GM12878 (cell line): Measurements from ENCODE around the gene NADSYN1. TPM values are rescaled to one million over a fixed set of nuclear protein-coding genes. Genes with fewer than 3 reads are reported as not detected.

Experiments
- BHLHE40 ChIP-seq, 2 experiments: fragments of 450-650 bp in 1 of 2; IDR thresholded peaks; 2 replicates each; pipeline ENCODE4 v1.6.1; 2011 to 2017; ENCODE audit warnings: low read depth in 2 of 2, borderline replicate concordance in 1 of 2, improper control_type of control experiment in 1 of 2, low read length in 1 of 2, mild to moderate bottlenecking in 1 of 2
- CHD1 ChIP-seq: IDR thresholded peaks from 2 replicates; pipeline ENCODE4 v1.6.1; 2012; ENCODE audit warnings: low read depth, low read length, improper control_type of control experiment
- HDGF ChIP-seq: fragments of 450-650 bp; IDR thresholded peaks from 2 replicates; pipeline ENCODE4 v1.6.1; 2016; ENCODE audit warnings: antibody characterized with exemption
- KAT2A ChIP-seq: conservative IDR thresholded peaks from 2 replicates; pipeline ENCODE4 v1.6.1; 2011; ENCODE audit warnings: low read depth, low read length; ENCODE audit not compliant: control insufficient read depth
- NFIC ChIP-seq: IDR thresholded peaks from 2 replicates; pipeline ENCODE4 v1.6.1; 2012; ENCODE audit warnings: low read depth, mild to moderate bottlenecking, inconsistent platforms, low read length, moderate library complexity
- POLR2AphosphoS5 ChIP-seq: IDR thresholded peaks from 2 replicates; pipeline ENCODE4 v1.6.1; 2011; ENCODE audit warnings: mild to moderate bottlenecking, low read length, inconsistent platforms
- RELA ChIP-seq: fragments of 450-650 bp; IDR thresholded peaks from 2 replicates; pipeline ENCODE4 v1.8.0; 2014; ENCODE audit warnings: borderline replicate concordance; ENCODE audit not compliant: partially characterized antibody
- RFX5 ChIP-seq: IDR thresholded peaks from 2 replicates; pipeline ENCODE4 v1.6.1; 2011; ENCODE audit warnings: low read depth, low read length, improper control_type of control experiment
- SRF ChIP-seq, 2 experiments: IDR thresholded peaks; 2 replicates each; pipeline ENCODE4 v1.6.1; 2011; ENCODE audit warnings: low read depth in 2 of 2, low read length in 2 of 2, mild to moderate bottlenecking in 1 of 2, moderate library complexity in 1 of 2
- TBL1XR1 ChIP-seq: IDR thresholded peaks from 2 replicates; pipeline ENCODE4 v1.6.1; 2012; ENCODE audit warnings: low read depth, low read length, improper control_type of control experiment
- WRNIP1 ChIP-seq: IDR thresholded peaks from 2 replicates; pipeline ENCODE4 v1.6.1; 2011; ENCODE audit warnings: low read depth, low read length, improper control_type of control experiment, borderline replicate concordance
- ZBTB11 ChIP-seq: fragments of 450-650 bp; formaldehyde crosslinking; IDR thresholded peaks from 2 replicates; pipeline ENCODE4 v1.5.0; 2022; ENCODE audit warnings: mild to moderate bottlenecking, missing genetic modification characterization
- polyA plus RNA-seq, 11 experiments: library from polyadenylated mRNA; depleted of rRNA in 4 of 11; unstranded in 6 of 11; stranded (reverse) in 5 of 11; fragments of >200 nt; fragmentation: Nextera tagmentation in 4 of 11; fragmentation: Illumina TruSeq in 1 of 11; extraction: Ambion mirVana in 4 of 11; extraction: Trizol in 1 of 11; gene quantifications; 1 replicate in 1 of 11; 2 replicates in 10 of 11; pipeline versions ENCODE4 v1.2.1 to v1.2.3, GENCODE V29; 2011 to 2016; ENCODE audit warnings: inconsistent platforms in 2 of 11, missing spikeins in 2 of 11, low read depth in 1 of 11
- total RNA-seq, 4 experiments: library from RNA; depleted of rRNA in 3 of 4; stranded (reverse); fragments of >200 nt in 3 of 4; fragmentation: Illumina TruSeq in 1 of 4; extraction: Trizol in 1 of 4; gene quantifications; 2 replicates each; pipeline versions ENCODE4 v1.2.1 to v1.2.3, GENCODE V29; 2013 to 2021
- TF ChIP-seq, protein P1 (sequence below): fragments of 450-650 bp; conservative IDR thresholded peaks from 2 replicates; pipeline ENCODE4 v1.6.1; 2017; ENCODE audit warnings: mild to moderate bottlenecking, moderate library complexity
- TF ChIP-seq, protein P2 (sequence below): fragments of 450-650 bp; formaldehyde crosslinking; IDR thresholded peaks from 2 replicates; pipeline ENCODE4 v1.4.0; 2022; ENCODE audit warnings: mild to moderate bottlenecking, moderate library complexity
- TF ChIP-seq, protein P3 (sequence below): fragments of 450-650 bp; IDR thresholded peaks from 2 replicates; pipeline ENCODE4 v1.6.1; 2016; ENCODE audit warnings: mild to moderate bottlenecking, moderate library complexity, borderline replicate concordance

The NADSYN1 gene
- total and polyA plus RNA-seq, 10 of the 15 experiments (the other 5 are each of a cell fraction or from before 2014, with no cell fraction given) = 12.2 to 90.2 (median 69.5) TPM

DNA sequence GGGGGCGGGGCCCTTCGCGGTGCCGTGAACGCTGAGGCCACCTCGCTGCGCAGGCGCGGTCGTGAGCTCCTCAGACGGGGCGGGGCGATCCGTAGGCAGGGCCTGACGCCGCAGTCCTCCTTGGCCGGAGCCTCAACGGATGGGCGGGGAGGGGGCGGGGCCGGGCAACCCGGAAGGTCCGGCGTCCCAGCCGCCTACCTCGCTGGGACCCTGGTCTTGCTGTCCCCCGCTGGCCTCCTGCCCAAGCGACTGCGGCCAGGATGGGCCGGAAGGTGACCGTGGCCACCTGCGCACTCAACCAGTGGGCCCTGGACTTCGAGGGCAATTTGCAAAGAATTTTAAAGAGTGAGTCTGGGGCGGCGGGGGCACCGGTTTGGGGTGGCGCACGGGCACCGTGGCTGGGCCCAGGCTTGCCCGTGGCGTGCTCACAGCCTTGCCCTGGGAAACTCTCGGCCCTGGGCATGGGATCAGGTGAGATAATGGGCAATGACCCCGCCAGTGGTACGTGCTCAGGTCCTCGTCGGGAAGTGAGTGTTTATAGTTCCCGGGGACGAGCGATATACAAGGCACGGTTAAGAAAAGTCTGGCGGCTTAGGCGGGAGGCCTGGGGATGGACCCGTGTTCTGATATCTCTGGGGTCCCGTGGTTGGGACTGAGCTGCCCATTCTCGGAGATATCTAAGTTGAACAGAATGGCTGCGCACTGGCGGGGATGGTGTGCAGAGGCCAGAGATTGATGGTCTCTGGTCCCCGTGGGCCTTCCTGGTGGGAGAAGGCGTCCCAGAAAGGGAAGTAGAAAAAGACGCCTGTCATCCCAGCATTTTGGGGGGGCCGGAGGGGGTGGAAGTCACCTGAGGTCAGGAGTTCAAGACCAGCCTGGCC lies at the start of gene NADSYN1 (continued):
- TF ChIP-seq, protein P1, sequence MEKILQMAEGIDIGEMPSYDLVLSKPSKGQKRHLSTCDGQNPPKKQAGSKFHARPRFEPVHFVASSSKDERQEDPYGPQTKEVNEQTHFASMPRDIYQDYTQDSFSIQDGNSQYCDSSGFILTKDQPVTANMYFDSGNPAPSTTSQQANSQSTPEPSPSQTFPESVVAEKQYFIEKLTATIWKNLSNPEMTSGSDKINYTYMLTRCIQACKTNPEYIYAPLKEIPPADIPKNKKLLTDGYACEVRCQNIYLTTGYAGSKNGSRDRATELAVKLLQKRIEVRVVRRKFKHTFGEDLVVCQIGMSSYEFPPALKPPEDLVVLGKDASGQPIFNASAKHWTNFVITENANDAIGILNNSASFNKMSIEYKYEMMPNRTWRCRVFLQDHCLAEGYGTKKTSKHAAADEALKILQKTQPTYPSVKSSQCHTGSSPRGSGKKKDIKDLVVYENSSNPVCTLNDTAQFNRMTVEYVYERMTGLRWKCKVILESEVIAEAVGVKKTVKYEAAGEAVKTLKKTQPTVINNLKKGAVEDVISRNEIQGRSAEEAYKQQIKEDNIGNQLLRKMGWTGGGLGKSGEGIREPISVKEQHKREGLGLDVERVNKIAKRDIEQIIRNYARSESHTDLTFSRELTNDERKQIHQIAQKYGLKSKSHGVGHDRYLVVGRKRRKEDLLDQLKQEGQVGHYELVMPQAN = peak; percentile 91
- no peak for TF ChIP-seq WRNIP1
- no peak for TF ChIP-seq TBL1XR1
- no peak for TF ChIP-seq CHD1
- no peak for TF ChIP-seq SRF (IDR thresholded peaks at IDR 0.05; ENCODE audit: low read depth in 2 of 2, low read length in 2 of 2)
- TF ChIP-seq, protein P2, sequence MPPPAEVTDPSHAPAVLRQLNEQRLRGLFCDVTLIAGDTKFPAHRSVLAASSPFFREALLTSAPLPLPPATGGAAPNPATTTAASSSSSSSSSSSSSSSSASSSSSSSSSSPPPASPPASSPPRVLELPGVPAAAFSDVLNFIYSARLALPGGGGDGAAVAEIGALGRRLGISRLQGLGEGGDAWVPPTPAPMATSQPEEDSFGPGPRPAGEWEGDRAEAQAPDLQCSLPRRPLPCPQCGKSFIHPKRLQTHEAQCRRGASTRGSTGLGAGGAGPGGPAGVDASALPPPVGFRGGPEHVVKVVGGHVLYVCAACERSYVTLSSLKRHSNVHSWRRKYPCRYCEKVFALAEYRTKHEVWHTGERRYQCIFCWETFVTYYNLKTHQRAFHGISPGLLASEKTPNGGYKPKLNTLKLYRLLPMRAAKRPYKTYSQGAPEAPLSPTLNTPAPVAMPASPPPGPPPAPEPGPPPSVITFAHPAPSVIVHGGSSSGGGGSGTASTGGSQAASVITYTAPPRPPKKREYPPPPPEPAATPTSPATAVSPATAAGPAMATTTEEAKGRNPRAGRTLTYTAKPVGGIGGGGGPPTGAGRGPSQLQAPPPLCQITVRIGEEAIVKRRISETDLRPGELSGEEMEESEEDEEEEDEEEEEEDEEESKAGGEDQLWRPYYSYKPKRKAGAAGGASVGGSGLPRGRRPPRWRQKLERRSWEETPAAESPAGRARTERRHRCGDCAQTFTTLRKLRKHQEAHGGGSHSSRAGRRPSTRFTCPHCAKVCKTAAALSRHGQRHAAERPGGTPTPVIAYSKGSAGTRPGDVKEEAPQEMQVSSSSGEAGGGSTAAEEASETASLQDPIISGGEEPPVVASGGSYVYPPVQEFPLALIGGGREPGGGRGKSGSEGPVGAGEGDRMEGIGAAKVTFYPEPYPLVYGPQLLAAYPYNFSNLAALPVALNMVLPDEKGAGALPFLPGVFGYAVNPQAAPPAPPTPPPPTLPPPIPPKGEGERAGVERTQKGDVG = no peak
- TF ChIP-seq, protein P3, sequence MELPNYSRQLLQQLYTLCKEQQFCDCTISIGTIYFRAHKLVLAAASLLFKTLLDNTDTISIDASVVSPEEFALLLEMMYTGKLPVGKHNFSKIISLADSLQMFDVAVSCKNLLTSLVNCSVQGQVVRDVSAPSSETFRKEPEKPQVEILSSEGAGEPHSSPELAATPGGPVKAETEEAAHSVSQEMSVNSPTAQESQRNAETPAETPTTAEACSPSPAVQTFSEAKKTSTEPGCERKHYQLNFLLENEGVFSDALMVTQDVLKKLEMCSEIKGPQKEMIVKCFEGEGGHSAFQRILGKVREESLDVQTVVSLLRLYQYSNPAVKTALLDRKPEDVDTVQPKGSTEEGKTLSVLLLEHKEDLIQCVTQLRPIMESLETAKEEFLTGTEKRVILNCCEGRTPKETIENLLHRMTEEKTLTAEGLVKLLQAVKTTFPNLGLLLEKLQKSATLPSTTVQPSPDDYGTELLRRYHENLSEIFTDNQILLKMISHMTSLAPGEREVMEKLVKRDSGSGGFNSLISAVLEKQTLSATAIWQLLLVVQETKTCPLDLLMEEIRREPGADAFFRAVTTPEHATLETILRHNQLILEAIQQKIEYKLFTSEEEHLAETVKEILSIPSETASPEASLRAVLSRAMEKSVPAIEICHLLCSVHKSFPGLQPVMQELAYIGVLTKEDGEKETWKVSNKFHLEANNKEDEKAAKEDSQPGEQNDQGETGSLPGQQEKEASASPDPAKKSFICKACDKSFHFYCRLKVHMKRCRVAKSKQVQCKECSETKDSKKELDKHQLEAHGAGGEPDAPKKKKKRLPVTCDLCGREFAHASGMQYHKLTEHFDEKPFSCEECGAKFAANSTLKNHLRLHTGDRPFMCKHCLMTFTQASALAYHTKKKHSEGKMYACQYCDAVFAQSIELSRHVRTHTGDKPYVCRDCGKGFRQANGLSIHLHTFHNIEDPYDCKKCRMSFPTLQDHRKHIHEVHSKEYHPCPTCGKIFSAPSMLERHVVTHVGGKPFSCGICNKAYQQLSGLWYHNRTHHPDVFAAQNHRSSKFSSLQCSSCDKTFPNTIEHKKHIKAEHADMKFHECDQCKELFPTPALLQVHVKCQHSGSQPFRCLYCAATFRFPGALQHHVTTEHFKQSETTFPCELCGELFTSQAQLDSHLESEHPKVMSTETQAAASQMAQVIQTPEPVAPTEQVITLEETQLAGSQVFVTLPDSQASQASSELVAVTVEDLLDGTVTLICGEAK = peak; percentile 38; the same call in 1 of the 2 replicates
- TF ChIP-seq RFX5 = no peak
- TF ChIP-seq KAT2A = no peak
- TF ChIP-seq BHLHE40 (IDR thresholded peaks at IDR 0.05; ENCODE audit: borderline replicate concordance in 1 of 2, low read depth in 2 of 2, low read length in 1 of 2) = peak in 1 of 2 experiments; percentile 61; a peak in 2 of 4 replicates
- TF ChIP-seq HDGF = no peak
- TF ChIP-seq POLR2AphosphoS5 = peak; percentile 59
- TF ChIP-seq NFIC = no peak
- TF ChIP-seq RELA = peak; percentile 27
- peak; percentile 36; the same call in 1 of the 2 replicates for TF ChIP-seq ZBTB11 (CRISPR knock-in tag)
